ENCODE results near the gene MPZL3. TPM values are rescaled to one million over a fixed set of nuclear protein-coding genes. Genes with fewer than 3 reads are reported as not detected.
A peak's percentile ranks its signal among the peaks of the same experiment; 100 is the strongest.

The MPZL3 gene, protein sequence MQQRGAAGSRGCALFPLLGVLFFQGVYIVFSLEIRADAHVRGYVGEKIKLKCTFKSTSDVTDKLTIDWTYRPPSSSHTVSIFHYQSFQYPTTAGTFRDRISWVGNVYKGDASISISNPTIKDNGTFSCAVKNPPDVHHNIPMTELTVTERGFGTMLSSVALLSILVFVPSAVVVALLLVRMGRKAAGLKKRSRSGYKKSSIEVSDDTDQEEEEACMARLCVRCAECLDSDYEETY
- total RNA-seq (2014; rRNA removed; shearing (Covaris generic); ENCODE audit: low replicate concordance) = 2.7 and 7.0 TPM in 2 replicates

GRCh38 chr11:118251858-118252652 lies at the start of gene MPZL3:
Gene MPZL3 (minus strand): TSS chr11:118252365. CDS start chr11:118252294, 71 bp downstream.
- H3K9ac ChIP-seq (ENCODE audit: low read length) = peak within 1 kb of the TSS; percentile 79
- peak; percentile 93 for DNase-seq
- no peaks in the 10 kb centered on the region for H3K36me3 ChIP-seq (ENCODE audit: insufficient read depth, low read length)
- peak within 1 kb of the TSS; percentile 78 for H3K27ac ChIP-seq (ENCODE audit: low read length)
- peaks cover 14% of the 10 kb centered on the region for H3K4me1 ChIP-seq (ENCODE audit: low read length)
- peak within 1 kb of the TSS; percentile 95 for H3K4me2 ChIP-seq (ENCODE audit: low read depth, low read length, poor library complexity, severe bottlenecking)
- H3K79me2 ChIP-seq (ENCODE audit: low read length) = no peaks in the 10 kb centered on the region; the same call in 1 of the 2 replicates
- peak within 1 kb of the TSS; percentile 91 for H3K4me3 ChIP-seq (ENCODE audit: low read length)
- no peaks in the 10 kb centered on the region for H4K20me1 ChIP-seq (ENCODE audit: insufficient read depth, low read depth, low read length)
- H2AFZ ChIP-seq (ENCODE audit: low read length) = peak within 1 kb of the TSS; percentile 58
- H3K9me3 ChIP-seq (ENCODE audit: low read length) = no peaks in the 10 kb centered on the region
- H3K27me3 ChIP-seq (ENCODE audit: low read length) = no peaks in the 10 kb centered on the region
- H3K9me2 ChIP-seq (replicated peaks; ENCODE audit: insufficient read depth, low read length) = no peaks in the 10 kb centered on the region

GRCh38 chr11:118301600-118302195 lies 49.5 kb upstream of the MPZL3 start:
- no peak overlapping the region for H3K9ac ChIP-seq (ENCODE audit: low read length)
- no peaks in the 10 kb centered on the region for H3K9me2 ChIP-seq (replicated peaks; ENCODE audit: insufficient read depth, low read length)
- H3K9me3 ChIP-seq (ENCODE audit: low read length) = no peaks in the 10 kb centered on the region
- no peak overlapping the region for H3K4me3 ChIP-seq (ENCODE audit: low read length)
- no peaks in the 10 kb centered on the region for H3K4me1 ChIP-seq (ENCODE audit: low read length)
- DNase-seq = no peak
- H3K27me3 ChIP-seq (ENCODE audit: low read length) = no peaks in the 10 kb centered on the region
- H3K79me2 ChIP-seq (ENCODE audit: low read length) = no peaks in the 10 kb centered on the region
- no peaks in the 10 kb centered on the region for H3K36me3 ChIP-seq (ENCODE audit: insufficient read depth, low read length)
- H2AFZ ChIP-seq (ENCODE audit: low read length) = no peak overlapping the region
- no peak overlapping the region for H3K4me2 ChIP-seq (ENCODE audit: low read depth, low read length, poor library complexity, severe bottlenecking)
- H3K27ac ChIP-seq (ENCODE audit: low read length) = no peak overlapping the region
- no peaks in the 10 kb centered on the region for H4K20me1 ChIP-seq (ENCODE audit: insufficient read depth, low read depth, low read length)

DNA sequence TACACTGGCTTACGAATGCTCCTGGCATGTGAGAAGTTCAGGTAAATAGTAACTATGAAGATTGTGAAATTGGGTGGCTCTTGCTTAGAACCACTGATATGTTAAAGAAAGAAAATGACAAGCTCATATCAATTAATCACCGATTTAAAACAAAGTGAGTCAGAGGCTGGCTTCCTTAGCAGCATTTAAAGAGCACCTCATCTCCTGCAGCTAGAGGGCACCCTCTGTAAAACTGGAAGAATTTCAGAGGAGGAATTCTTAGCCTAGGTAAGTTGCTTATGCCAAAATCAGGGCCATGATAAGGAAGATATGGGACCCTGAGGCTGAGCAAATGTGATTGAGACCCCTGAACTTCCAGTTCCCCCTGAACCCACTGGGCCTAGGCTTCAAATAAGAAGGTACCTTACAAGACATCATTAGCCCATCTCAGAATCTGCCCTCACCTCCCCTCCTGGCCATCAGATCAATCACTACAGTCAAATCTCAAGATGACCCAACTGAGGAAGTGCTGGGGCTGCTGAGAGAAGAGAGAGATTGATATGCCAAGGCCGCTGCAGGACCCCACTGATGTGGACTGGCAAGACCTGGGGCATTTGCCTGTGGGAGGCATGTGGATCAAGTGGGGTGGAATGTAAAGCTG lies 43.8 kb upstream of the MPZL3 start:
- no peak overlapping the region for H3K9ac ChIP-seq (ENCODE audit: low read length)
- peak overlapping the region; percentile 36; the same call in 1 of the 2 replicates for H2AFZ ChIP-seq (ENCODE audit: low read length)
- H3K27me3 ChIP-seq (ENCODE audit: low read length) = no peaks in the 10 kb centered on the region
- no peak overlapping the region for H3K4me2 ChIP-seq (ENCODE audit: low read depth, low read length, poor library complexity, severe bottlenecking)
- no peaks in the 10 kb centered on the region for H3K9me2 ChIP-seq (replicated peaks; ENCODE audit: insufficient read depth, low read length)
- H3K36me3 ChIP-seq (ENCODE audit: insufficient read depth, low read length) = no peaks in the 10 kb centered on the region
- peaks cover 11% of the 10 kb centered on the region for H3K4me1 ChIP-seq (ENCODE audit: low read length)
- no peak overlapping the region for H3K4me3 ChIP-seq (ENCODE audit: low read length)
- H3K9me3 ChIP-seq (ENCODE audit: low read length) = no peaks in the 10 kb centered on the region
- DNase-seq = peak; percentile 72
- H4K20me1 ChIP-seq (ENCODE audit: insufficient read depth, low read depth, low read length) = no peaks in the 10 kb centered on the region
- H3K79me2 ChIP-seq (ENCODE audit: low read length) = no peaks in the 10 kb centered on the region
- H3K27ac ChIP-seq (ENCODE audit: low read length) = no peak overlapping the region

GRCh38 chr11:118295199-118295598 lies 43.0 kb upstream of the MPZL3 start:
- H3K27ac ChIP-seq (ENCODE audit: low read length) = no peak overlapping the region
- no peak overlapping the region for H3K4me2 ChIP-seq (ENCODE audit: low read depth, low read length, poor library complexity, severe bottlenecking)
- no peaks in the 10 kb centered on the region for H3K79me2 ChIP-seq (ENCODE audit: low read length)
- peaks cover 11% of the 10 kb centered on the region for H3K4me1 ChIP-seq (ENCODE audit: low read length)
- H4K20me1 ChIP-seq (ENCODE audit: insufficient read depth, low read depth, low read length) = no peaks in the 10 kb centered on the region
- no peaks in the 10 kb centered on the region for H3K9me2 ChIP-seq (replicated peaks; ENCODE audit: insufficient read depth, low read length)
- no peak overlapping the region for H3K4me3 ChIP-seq (ENCODE audit: low read length)
- H3K36me3 ChIP-seq (ENCODE audit: insufficient read depth, low read length) = no peaks in the 10 kb centered on the region
- DNase-seq = no peak
- no peaks in the 10 kb centered on the region for H3K27me3 ChIP-seq (ENCODE audit: low read length)
- no peaks in the 10 kb centered on the region for H3K9me3 ChIP-seq (ENCODE audit: low read length)
- no peak overlapping the region for H2AFZ ChIP-seq (ENCODE audit: low read length)
- H3K9ac ChIP-seq (ENCODE audit: low read length) = no peak overlapping the region

DNA sequence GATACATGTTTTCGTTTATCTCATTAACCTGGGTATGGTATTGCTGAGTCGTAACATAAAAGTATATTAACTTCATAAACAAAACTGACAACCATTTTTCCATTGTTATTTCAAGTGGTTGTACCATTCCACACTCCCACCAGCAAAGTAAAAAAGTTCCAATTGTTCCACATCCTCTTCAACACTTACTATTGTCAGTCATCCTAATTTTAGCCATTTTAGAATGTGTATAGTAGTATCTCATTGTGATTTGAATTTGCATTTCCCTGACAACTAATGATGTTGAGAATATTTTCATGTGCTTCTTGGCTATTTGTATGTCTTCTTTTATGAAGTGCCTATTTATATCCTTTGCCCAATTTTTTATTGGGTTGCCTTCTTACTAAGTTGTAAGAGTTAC lies 41.9 kb upstream of the MPZL3 start:
- Histone ChIP-seq H3K9ac (ENCODE audit: low read length) (no peak overlapping the region), H3K79me2 (ENCODE audit: low read length) (no peaks in the 10 kb centered on the region), H3K9me2 (replicated peaks; ENCODE audit: insufficient read depth, low read length) (no peaks in the 10 kb centered on the region), H3K9me3 (ENCODE audit: low read length) (no peaks in the 10 kb centered on the region), H2AFZ (ENCODE audit: low read length) (no peak overlapping the region), H3K4me1 (ENCODE audit: low read length) (peaks cover 11% of the 10 kb centered on the region), H3K27ac (ENCODE audit: low read length) (no peak overlapping the region), H3K27me3 (ENCODE audit: low read length) (no peaks in the 10 kb centered on the region), H4K20me1 (ENCODE audit: insufficient read depth, low read depth, low read length) (no peaks in the 10 kb centered on the region), H3K4me2 (ENCODE audit: low read depth, low read length, poor library complexity, severe bottlenecking) (no peak overlapping the region), H3K4me3 (ENCODE audit: low read length) (no peak overlapping the region), H3K36me3 (ENCODE audit: insufficient read depth, low read length) (no peaks in the 10 kb centered on the region)
- DNase-seq = no peak

DNA sequence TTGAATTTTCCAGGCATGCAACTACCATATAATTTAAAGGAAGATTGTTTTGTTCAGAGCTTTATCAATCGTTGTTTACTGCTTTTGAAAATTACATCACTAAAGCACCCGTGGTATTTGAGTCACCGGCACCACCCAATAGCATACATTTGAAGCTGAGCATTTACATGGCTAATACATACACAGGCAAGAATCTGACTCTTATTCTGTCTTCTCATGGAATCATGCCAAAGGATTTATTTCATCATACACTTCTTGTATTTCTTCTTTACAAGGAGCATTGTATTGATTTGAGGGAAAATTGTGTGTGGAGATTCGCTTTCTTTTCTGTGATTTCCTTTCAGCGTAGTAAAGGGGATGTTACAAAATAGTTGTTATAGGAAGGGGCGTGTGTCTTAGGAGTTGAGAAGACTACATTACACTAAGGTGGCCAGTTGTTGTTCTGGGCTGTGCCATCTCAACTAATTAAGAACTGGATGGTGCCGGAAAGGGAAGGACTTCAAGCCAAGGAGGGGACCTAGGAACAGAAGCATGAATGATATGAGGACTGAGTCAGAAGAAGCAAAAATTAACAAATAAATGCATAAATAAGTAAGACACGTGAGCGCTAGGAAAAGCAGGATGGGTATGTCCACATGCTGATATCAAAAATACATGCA lies 39.4 kb upstream of the MPZL3 start:
- Histone ChIP-seq H3K4me1 (ENCODE audit: low read length) (peaks cover 14% of the 10 kb centered on the region), H3K36me3 (ENCODE audit: insufficient read depth, low read length) (no peaks in the 10 kb centered on the region), H3K9me2 (replicated peaks; ENCODE audit: insufficient read depth, low read length) (no peaks in the 10 kb centered on the region), H3K27me3 (ENCODE audit: low read length) (no peaks in the 10 kb centered on the region), H3K27ac (ENCODE audit: low read length) (no peak overlapping the region), H3K4me3 (ENCODE audit: low read length) (no peak overlapping the region), H3K9ac (ENCODE audit: low read length) (no peak overlapping the region), H4K20me1 (ENCODE audit: insufficient read depth, low read depth, low read length) (no peaks in the 10 kb centered on the region), H3K4me2 (ENCODE audit: low read depth, low read length, poor library complexity, severe bottlenecking) (no peak overlapping the region), H3K9me3 (ENCODE audit: low read length) (no peaks in the 10 kb centered on the region), H2AFZ (ENCODE audit: low read length) (no peak overlapping the region), H3K79me2 (ENCODE audit: low read length) (no peaks in the 10 kb centered on the region)
- no peak for DNase-seq

- no peak overlapping the region for H2AFZ ChIP-seq (ENCODE audit: low read length)
- peaks cover 9% of the 10 kb centered on the region for H3K4me1 ChIP-seq (ENCODE audit: low read length)
- DNase-seq = peak; percentile 66
- H3K27ac ChIP-seq (ENCODE audit: low read length) = no peak overlapping the region
- no peak overlapping the region for H3K9ac ChIP-seq (ENCODE audit: low read length)
- no peaks in the 10 kb centered on the region for H3K27me3 ChIP-seq (ENCODE audit: low read length)
- H4K20me1 ChIP-seq (ENCODE audit: insufficient read depth, low read depth, low read length) = no peaks in the 10 kb centered on the region
- no peak overlapping the region for H3K4me2 ChIP-seq (ENCODE audit: low read depth, low read length, poor library complexity, severe bottlenecking)
- H3K79me2 ChIP-seq (ENCODE audit: low read length) = no peaks in the 10 kb centered on the region
- H3K9me3 ChIP-seq (ENCODE audit: low read length) = no peaks in the 10 kb centered on the region
- H3K36me3 ChIP-seq (ENCODE audit: insufficient read depth, low read length) = no peaks in the 10 kb centered on the region
- H3K4me3 ChIP-seq (ENCODE audit: low read length) = no peak overlapping the region
- no peaks in the 10 kb centered on the region for H3K9me2 ChIP-seq (replicated peaks; ENCODE audit: insufficient read depth, low read length)
Measured at GRCh38 chr11:118290923-118291322, 38.8 kb upstream of the MPZL3 start.

Data from Karpas-422 (cell line).